GM19438 (cell line): ENCODE measurements around the gene ADAT3.

Experiments
- ATAC-seq: cut with Tn5 transposase; IDR thresholded peaks from one replicate; pipeline ENCODE4 v1.9.1; 2021; ENCODE audit warnings: low read depth; ENCODE audit not compliant: unreplicated experiment

ADAT3 gene

GRCh38 chr19:1912760-1913505, 7.7 kb downstream of the ADAT3 start:
- no peak for ATAC-seq

- ATAC-seq: no peak
Measured at GRCh38 chr19:1913781-1914577, 8.8 kb downstream of the ADAT3 start.

- no peak for ATAC-seq
Measured at GRCh38 chr19:1914826-1915341, 9.7 kb downstream of the ADAT3 start.

GRCh38 chr19:1917146-1917545, 11.9 kb downstream of the ADAT3 start:
- ATAC-seq: no peak

GRCh38 chr19:1917926-1918325, 12.7 kb downstream of the ADAT3 start:
- no peak for ATAC-seq

- ATAC-seq: no peak
Measured at GRCh38 chr19:1918975-1919374, 13.8 kb downstream of the ADAT3 start.

- ATAC-seq: no peak
Measured at GRCh38 chr19:1920644-1921043, 15.4 kb downstream of the ADAT3 start.

- ATAC-seq: no peak
Measured at GRCh38 chr19:1921326-1921725, 16.1 kb downstream of the ADAT3 start.

- no peak for ATAC-seq
Measured at GRCh38 chr19:1921825-1922224, 16.6 kb downstream of the ADAT3 start.

- no peak for ATAC-seq
Measured at GRCh38 chr19:1922803-1923202, 17.6 kb downstream of the ADAT3 start.

- no peak for ATAC-seq
Measured at GRCh38 chr19:1923319-1923718, 18.1 kb downstream of the ADAT3 start.

GRCh38 chr19:1924320-1924961, 19.2 kb downstream of the ADAT3 start:
- no peak for ATAC-seq

- no peak for ATAC-seq
Measured at GRCh38 chr19:1925544-1925943, 20.3 kb downstream of the ADAT3 start.

- peak; percentile 61 for ATAC-seq
Measured at GRCh38 chr19:1929021-1929742, 24.0 kb downstream of the ADAT3 start.

GRCh38 chr19:1931445-1931844, 26.2 kb downstream of the ADAT3 start:
- no peak for ATAC-seq

- no peak for ATAC-seq
Measured at GRCh38 chr19:1932395-1932794, 27.2 kb downstream of the ADAT3 start.

- no peak for ATAC-seq
Measured at GRCh38 chr19:1933244-1933643, 28.0 kb downstream of the ADAT3 start.

GRCh38 chr19:1933942-1934341, 28.7 kb downstream of the ADAT3 start:
- no peak for ATAC-seq

- no peak for ATAC-seq
Measured at GRCh38 chr19:1935484-1936208, 30.4 kb downstream of the ADAT3 start.

- no peak for ATAC-seq
Measured at GRCh38 chr19:1936430-1936829, 31.2 kb downstream of the ADAT3 start.
